Measurements from ENCODE around the gene CARHSP1. TPM values are rescaled to one million over a fixed set of nuclear protein-coding genes. Genes with fewer than 3 reads are reported as not detected.

CARHSP1 gene
- total RNA-seq, 1 donor from 2014 or later: 151 TPM

DNA sequence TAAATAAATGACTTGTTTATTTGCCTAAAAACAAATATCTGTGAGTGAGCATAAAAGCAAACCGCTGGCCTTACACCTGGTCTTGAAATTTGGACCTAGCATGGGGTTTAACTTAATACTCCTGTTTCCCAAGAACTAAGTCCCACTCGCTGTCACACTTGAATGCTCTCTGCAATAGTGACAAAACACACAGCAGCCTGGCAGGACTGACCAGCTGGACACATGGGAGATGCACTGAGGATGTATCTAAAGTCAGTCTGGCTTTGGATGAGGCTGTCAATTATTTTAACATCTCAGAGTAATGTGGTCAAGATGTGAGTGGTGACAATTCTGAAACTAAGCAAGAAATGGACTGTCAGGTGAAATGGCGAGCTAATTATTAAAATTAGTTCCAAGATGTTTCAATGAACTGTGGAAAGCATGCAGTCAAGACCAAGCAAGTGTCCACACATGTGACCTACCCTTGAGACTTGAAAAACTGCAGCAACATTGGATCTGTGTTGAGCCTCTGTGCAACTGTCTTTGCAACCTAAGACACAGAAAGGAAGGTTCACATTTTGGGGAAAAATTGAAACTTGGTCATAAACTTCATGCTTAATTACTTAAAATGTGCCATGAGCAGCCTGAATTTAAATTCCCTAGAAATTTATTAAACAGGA, 30.0 kb upstream of the CARHSP1 start:
- no peaks in the 10 kb centered on the region for H3K4me1 ChIP-seq
- H3K27ac ChIP-seq: no peak overlapping the region
- H3K36me3 ChIP-seq: peaks cover 97 to 100% of the 10 kb centered on the region in 2 donors
- DNase-seq (ENCODE audit: low spot score in 2 of 2): no peak
- intact Hi-C loops (cut with DNase I): no loop called here
- H3K4me3 ChIP-seq: no peak overlapping the region
- no peaks in the 10 kb centered on the region for H3K9me3 ChIP-seq
- H3K27me3 ChIP-seq: no peaks in the 10 kb centered on the region
- TF ChIP-seq CTCF (IDR thresholded peaks at IDR 0.05): no peak

GRCh38 chr16:8894736-8895334, 26.0 kb upstream of the CARHSP1 start:
- Histone ChIP-seq H3K4me1 (no peaks in the 10 kb centered on the region), H3K27me3 (no peaks in the 10 kb centered on the region), H3K4me3 (no peak overlapping the region), H3K27ac (no peak overlapping the region), H3K9me3 (no peaks in the 10 kb centered on the region), H3K36me3 (peaks cover 80 to 95% of the 10 kb centered on the region in 2 donors)
- TF ChIP-seq CTCF (IDR thresholded peaks at IDR 0.05): no peak
- no peak for DNase-seq (ENCODE audit: low spot score in 2 of 2)
- intact Hi-C loops (cut with DNase I): no loop called here

DNA sequence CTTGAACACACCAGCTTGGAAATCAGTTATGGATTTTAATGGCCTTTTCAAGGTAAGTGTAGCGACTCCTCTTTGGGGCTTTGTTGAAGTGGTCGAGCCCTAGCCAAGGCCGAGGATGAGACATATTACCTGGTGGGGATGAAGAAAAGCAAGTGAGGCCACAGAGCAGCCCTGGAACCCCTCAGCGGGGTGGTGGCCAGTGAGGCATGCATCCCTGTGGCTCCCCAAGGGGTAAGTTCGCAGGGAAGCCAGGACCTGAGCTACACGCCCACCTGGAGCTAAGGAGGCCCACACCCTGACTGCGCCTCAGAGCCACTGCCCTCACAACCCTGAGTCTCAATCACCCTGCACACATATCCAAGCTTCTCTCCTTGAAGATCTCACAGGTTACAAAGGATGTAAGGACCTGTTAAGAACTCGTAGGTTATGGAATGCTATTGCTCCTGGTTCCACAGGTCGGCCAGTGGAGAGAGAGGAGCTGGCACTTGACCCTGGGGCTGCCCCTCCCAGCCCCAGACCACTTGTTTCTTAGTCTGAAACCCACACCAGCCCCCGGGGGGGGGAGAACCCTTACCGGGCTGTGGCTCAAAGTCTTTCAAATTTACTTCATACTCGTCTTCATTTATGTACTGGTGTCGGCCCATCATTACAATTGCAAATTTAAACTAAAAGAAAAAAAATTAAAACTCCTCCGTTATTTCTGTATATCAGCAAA, 25.3 kb upstream of the CARHSP1 start:
- Histone ChIP-seq H3K4me3 (no peak overlapping the region), H3K36me3 (peaks cover 80 to 92% of the 10 kb centered on the region in 2 donors), H3K9me3 (no peaks in the 10 kb centered on the region), H3K27me3 (no peaks in the 10 kb centered on the region), H3K27ac (no peak overlapping the region), H3K4me1 (no peaks in the 10 kb centered on the region)
- TF ChIP-seq CTCF (IDR thresholded peaks at IDR 0.05): no peak
- no peak for DNase-seq (ENCODE audit: low spot score in 2 of 2)
- intact Hi-C loops (cut with DNase I): no loop called here

DNA sequence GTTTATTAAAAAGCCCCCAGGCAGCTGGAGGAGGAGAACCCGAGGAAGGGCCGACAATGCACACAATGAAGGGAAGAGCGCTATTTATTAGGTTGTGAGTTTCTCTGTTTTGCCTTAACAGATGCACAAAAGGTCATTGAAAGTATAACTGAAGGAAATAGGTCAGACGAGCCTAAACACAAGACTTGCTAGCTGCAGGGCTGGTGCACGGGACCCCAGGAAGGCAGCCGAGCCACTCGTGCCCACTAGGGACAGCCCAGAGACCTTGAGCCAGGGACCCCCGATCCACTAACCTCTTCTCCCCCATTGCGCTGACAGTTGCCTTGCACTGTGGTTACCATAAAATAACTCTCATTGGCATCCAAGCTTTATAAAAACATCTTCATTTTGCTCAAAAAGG, 24.6 kb upstream of the CARHSP1 start:
- H3K4me1 ChIP-seq: no peaks in the 10 kb centered on the region
- H3K27ac ChIP-seq: no peak overlapping the region
- TF ChIP-seq CTCF (IDR thresholded peaks at IDR 0.05): no peak
- no peak overlapping the region for H3K4me3 ChIP-seq
- H3K27me3 ChIP-seq: no peaks in the 10 kb centered on the region
- H3K36me3 ChIP-seq: peaks cover 72 to 85% of the 10 kb centered on the region in 2 donors
- intact Hi-C loops (cut with DNase I): no loop called here
- H3K9me3 ChIP-seq: no peaks in the 10 kb centered on the region
- DNase-seq (ENCODE audit: low spot score in 2 of 2): no peak

GRCh38 chr16:8892101-8892575, 23.3 kb upstream of the CARHSP1 start:
- intact Hi-C loops (cut with DNase I): no loop called here
- H3K36me3 ChIP-seq: peaks cover 60 to 72% of the 10 kb centered on the region in 2 donors
- no peak overlapping the region for H3K4me3 ChIP-seq
- H3K27me3 ChIP-seq: no peaks in the 10 kb centered on the region
- no peaks in the 10 kb centered on the region for H3K9me3 ChIP-seq
- H3K27ac ChIP-seq: peak overlapping the region in 1 of 2 donors; percentile 12
- H3K4me1 ChIP-seq: no peaks in the 10 kb centered on the region
- TF ChIP-seq CTCF (IDR thresholded peaks at IDR 0.05): no peak
- no peak for DNase-seq (ENCODE audit: low spot score in 2 of 2)

All from ascending aorta (tissue), 2 donors.